Measurements from ENCODE around the gene MAFG. TPM values are rescaled to one million over a fixed set of nuclear protein-coding genes. Genes with fewer than 3 reads are reported as not detected.

MAFG gene
- total and polyA plus RNA-seq, 10 donors, result 3.2 to 41.4 (median 23.4) TPM

DNA sequence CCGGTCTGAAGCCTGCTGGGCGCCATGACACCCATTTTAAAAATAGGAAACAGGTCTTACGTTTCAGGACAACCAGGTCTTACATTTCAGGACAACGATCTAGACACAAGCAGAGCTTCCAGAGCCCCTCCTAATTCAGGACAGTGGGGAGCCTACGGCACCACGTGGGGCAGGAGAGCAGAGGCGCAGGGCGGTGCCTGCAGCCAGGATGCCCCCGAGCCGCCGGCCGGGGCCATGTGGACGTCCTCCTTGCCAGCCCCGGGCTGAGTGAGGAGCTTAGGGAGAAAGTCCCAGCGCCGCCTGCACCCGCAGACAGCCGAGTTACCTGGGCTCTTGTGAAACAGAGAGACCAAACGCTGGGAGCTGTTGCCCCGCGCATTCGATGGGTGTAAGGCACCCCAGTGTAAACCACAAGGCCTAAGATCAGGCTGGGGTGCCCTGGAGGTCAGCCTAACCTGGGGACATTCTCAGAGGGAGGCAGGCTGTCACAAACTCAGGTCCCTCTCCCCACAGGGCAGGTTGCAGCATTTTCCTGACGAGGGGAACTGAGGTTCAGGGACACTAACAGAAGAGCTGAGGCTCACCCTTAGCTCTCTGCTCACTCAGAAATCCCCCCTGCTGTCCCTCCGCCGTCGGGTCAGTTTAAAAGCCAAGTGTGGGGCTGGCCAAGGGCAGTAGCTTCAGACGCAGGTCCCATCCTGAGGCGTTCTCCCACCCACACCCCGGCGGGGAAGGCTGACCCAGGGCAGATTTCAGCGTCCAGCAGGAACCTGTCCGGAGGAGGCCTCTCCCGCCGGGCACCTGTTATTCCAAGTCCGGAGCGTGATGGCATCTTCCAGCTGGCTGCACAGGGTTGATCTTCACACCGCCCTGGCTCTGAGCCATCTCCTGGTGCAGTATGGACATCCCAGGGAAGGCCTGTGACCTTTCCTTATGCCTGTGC, 35.2 kb upstream of the MAFG start:
- Histone ChIP-seq H3K27ac (no peak overlapping the region), H3K4me3 (no peak overlapping the region), H3K9me3 (no peaks in the 10 kb centered on the region), H3K4me1 (peaks cover 18 to 55% (median 38%) of the 10 kb centered on the region in 6 donors), H3K27me3 (replicated peaks in 1 of 7) (peaks cover 4 to 90% (median 61%) of the 10 kb centered on the region in 7 donors), H3K36me3 (no peaks in the 10 kb centered on the region)
- 60 to 80% (median 75%) methylated on average over 24 to 37 of the region's 37 CpGs for WGBS, 5 donors
- DNase-seq, result no peak
- intact Hi-C loops (cut with DNase I; ENCODE audit: low total_unique reads), result no loop called here
- TF ChIP-seq, protein P1, sequence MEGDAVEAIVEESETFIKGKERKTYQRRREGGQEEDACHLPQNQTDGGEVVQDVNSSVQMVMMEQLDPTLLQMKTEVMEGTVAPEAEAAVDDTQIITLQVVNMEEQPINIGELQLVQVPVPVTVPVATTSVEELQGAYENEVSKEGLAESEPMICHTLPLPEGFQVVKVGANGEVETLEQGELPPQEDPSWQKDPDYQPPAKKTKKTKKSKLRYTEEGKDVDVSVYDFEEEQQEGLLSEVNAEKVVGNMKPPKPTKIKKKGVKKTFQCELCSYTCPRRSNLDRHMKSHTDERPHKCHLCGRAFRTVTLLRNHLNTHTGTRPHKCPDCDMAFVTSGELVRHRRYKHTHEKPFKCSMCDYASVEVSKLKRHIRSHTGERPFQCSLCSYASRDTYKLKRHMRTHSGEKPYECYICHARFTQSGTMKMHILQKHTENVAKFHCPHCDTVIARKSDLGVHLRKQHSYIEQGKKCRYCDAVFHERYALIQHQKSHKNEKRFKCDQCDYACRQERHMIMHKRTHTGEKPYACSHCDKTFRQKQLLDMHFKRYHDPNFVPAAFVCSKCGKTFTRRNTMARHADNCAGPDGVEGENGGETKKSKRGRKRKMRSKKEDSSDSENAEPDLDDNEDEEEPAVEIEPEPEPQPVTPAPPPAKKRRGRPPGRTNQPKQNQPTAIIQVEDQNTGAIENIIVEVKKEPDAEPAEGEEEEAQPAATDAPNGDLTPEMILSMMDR (IDR thresholded peaks at IDR 0.05 in 8 of 11, conservative IDR thresholded peaks at IDR 0.05 in 3 of 11), result no peak
- TF ChIP-seq POLR2AphosphoS5 (IDR thresholded peaks at IDR 0.05) (no peak), POLR2A (IDR thresholded peaks at IDR 0.05) (no peak)

DNA sequence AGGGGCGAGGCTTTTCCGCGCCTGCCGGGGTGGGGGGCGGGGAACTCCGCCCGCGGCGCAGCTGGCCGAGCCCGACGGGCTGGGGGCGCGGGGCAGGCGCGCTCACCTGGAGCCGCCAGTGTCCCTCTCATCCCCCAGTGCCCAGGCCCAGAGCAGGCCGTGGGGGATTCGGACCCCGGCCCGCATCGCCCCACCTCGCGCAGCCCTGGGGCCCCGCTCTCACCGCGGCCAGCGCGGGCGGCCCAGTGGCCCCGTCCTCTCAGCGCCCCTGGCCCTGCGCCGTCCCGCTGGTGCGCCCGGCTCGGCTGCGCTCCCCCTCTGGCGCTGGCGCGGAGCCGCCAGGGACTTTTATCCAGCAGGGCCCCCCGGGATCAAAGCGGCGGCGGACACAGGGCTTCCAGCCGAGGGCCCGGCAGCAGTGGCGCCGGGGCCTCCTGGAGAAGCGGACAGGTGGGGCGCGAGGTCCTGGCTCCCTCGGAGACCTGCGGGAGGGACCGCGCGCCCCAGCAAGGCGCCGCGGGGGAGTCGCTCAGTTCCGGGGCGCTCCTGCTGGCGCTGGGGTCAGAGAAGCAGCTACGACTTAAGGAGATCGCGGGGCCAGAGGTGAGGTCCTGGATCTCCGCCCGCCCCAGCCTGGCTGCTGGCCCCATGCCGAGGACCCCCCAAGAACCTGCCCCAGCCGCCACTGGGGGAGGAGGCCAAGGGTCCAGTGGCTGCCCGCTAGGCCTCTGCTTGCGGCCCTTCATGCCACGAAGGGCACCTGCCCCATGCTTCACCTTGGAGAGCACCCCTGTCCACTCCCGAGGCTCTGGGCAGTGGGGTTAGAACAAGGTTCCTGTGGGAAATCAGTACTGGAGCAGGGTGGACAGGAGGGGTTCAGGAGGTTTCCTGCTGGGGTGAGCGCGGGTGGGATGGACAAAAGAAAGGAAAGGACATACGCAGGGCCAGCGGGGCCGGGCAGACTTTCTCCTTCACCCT, 34.3 kb upstream of the MAFG start:
- intact Hi-C loops (cut with DNase I; ENCODE audit: low total_unique reads), result no loop called here
- TF ChIP-seq POLR2A (IDR thresholded peaks at IDR 0.05) (no peak), POLR2AphosphoS5 (IDR thresholded peaks at IDR 0.05) (no peak)
- TF ChIP-seq, protein P1 (IDR thresholded peaks at IDR 0.05 in 8 of 11, conservative IDR thresholded peaks at IDR 0.05 in 3 of 11), result no peak
- H3K36me3 ChIP-seq, result no peaks in the 10 kb centered on the region
- WGBS, 5 donors, result 16 to 26% (median 21%) methylated on average over 33 to 82 of the region's 82 CpGs
- no peak overlapping the region for H3K27ac ChIP-seq
- no peaks in the 10 kb centered on the region for H3K9me3 ChIP-seq
- no peak for DNase-seq
- peaks cover 9 to 45% (median 29%) of the 10 kb centered on the region in 6 donors for H3K4me1 ChIP-seq
- H3K27me3 ChIP-seq (replicated peaks in 1 of 7), result peaks cover 4 to 90% (median 55%) of the 10 kb centered on the region in 7 donors
- H3K4me3 ChIP-seq, result peak overlapping the region in 1 of 8 donors; percentile 75

DNA sequence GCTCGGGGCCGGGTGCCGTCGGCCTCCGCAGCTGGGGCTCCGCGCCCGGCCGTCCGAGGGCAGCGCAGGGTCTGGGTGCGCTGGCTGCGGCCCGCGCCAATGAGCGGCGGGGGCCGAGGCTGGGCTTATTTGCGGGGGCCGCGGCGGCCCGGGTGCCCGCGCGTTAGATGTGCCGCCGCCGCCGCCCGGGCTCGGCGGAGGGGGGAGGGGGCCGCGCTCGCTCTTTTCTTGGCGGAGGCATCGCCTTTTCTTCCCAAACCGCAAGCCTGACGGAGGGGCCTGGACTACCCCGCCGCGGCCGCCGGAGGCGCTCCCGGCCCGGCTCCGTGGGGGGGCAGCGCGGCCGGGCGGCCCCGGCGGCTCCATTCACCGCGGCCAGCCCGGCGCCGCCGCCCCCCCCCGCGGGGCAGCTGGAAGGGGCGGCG, 33.6 kb upstream of the MAFG start, which contains the start of gene NOTUM:
TSS of gene NOTUM (minus strand) at position 101 of the 425 bp plus-strand sequence. CDS start 278 bp downstream, outside the sequence.
- DNase-seq, result no peak
- Histone ChIP-seq H3K36me3 (no peaks in the 10 kb centered on the region), H3K4me3 (peak within 1 kb of the TSS in 7 of 8 donors; percentile 31 to 75 (median 49)), H3K9me3 (no peaks in the 10 kb centered on the region), H3K4me1 (peaks cover 9 to 38% (median 24%) of the 10 kb centered on the region in 6 donors), H3K27ac (no peak within 1 kb of the TSS), H3K27me3 (replicated peaks in 1 of 7) (peaks cover 4 to 90% (median 59%) of the 10 kb centered on the region in 7 donors)
- TF ChIP-seq, protein P1 (IDR thresholded peaks at IDR 0.05 in 8 of 11, conservative IDR thresholded peaks at IDR 0.05 in 3 of 11), result peak in 2 of 11 experiments; percentile 15 to 22
- no peak for TF ChIP-seq POLR2A (IDR thresholded peaks at IDR 0.05)
- no peak for TF ChIP-seq POLR2AphosphoS5 (IDR thresholded peaks at IDR 0.05)
- WGBS, 5 donors, result 1 to 2% (median 1%) methylated on average over 19 to 65 of the region's 65 CpGs; no CpG with 5 or more reads in 1 of the 5 donors
- intact Hi-C loops (cut with DNase I; ENCODE audit: low total_unique reads), result no loop called here
